ENCODE results near the gene EYA2.

- TF ChIP-seq CTCF (IDR thresholded peaks at IDR 0.05 in 4 of 5, conservative IDR thresholded peaks at IDR 0.05 in 1 of 5) (no peak), POLR2A (IDR thresholded peaks at IDR 0.05) (no peak)
Observed at GRCh38 chr20:47227119-47227518, 332.5 kb downstream of the EYA2 start.
